ENCODE measurements around the gene ROBO1. TPM values are rescaled to one million over a fixed set of nuclear protein-coding genes. Genes with fewer than 3 reads are reported as not detected.

The ROBO1 gene
- total RNA-seq, 1 donor, result 34.2 TPM

GRCh38 chr3:78562328-78562727 is 1205.5 kb downstream of the ROBO1 start:
- DNase-seq (ENCODE audit: low read depth), result no peak
- no peak overlapping the region for H3K4me3 ChIP-seq (ENCODE audit: low read depth, low read length)
- TF ChIP-seq CTCF (IDR thresholded peaks at IDR 0.05; ENCODE audit: insufficient read depth, low read length), result no peak

Small RNA genes lying within 50 kb of the gene (small RNA-seq; reads per million reads assigned to genes)
- gene MIR3923 (not detected), gene RN7SL751P (not detected)
